GM12891 (cell line): ENCODE data around the gene APOL6.

Source experiments
- PAX5 ChIP-seq: IDR thresholded peaks from 2 replicates; pipeline ENCODE4 v1.6.1; 2011; ENCODE audit warnings: low read length, moderate library complexity, mild to moderate bottlenecking; ENCODE audit not compliant: insufficient read depth, severe bottlenecking
- POLR2A ChIP-seq: IDR thresholded peaks from 2 replicates; pipeline ENCODE4 v1.6.1; 2011; ENCODE audit warnings: low read depth, low read length, control low read depth
- POLR2AphosphoS5 ChIP-seq: IDR thresholded peaks from 2 replicates; pipeline ENCODE4 v1.6.1; 2011; ENCODE audit warnings: low read depth, low read length, control low read depth
- POU2F2 ChIP-seq: IDR thresholded peaks from 2 replicates; pipeline ENCODE4 v1.6.1; 2011; ENCODE audit warnings: low read depth, mild to moderate bottlenecking, control low read depth, low read length, moderate library complexity
- SPI1 ChIP-seq: IDR thresholded peaks from 2 replicates; pipeline ENCODE4 v1.6.1; 2011; ENCODE audit warnings: low read depth, low read length, control low read depth
- TAF1 ChIP-seq: IDR thresholded peaks from 2 replicates; pipeline ENCODE4 v1.6.1; 2011; ENCODE audit warnings: low read depth, low read length, control low read depth

DNA sequence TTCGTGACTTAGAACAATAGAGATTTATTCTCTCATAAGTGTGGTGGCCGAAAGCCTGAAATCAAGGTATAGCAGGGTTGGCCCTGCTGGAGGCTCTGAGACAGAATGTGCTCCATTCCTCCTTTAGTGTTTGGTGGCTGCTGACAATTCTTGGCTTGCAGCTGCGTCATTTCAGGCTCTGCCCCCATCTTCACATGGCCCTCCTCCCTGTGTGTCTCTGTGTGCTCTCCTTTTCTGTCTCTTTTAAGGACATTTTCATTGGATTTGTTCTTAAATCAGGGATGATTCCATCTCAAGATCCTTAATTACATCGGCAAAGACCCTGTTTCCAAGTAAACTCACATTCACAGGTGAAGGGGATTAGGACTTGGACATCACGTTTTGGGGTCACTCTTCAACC is 10.2 kb upstream of the APOL6 start:
- TF ChIP-seq POLR2A (no peak), SPI1 (no peak), PAX5 (no peak), POLR2AphosphoS5 (no peak), TAF1 (no peak), POU2F2 (no peak)
